PC-9 (cell line): ENCODE results near the gene RASGRP2. TPM values are rescaled to one million over a fixed set of nuclear protein-coding genes. Genes with fewer than 3 reads are reported as not detected.

Source experiments
- BruUV-seq: library from RNA; stranded (reverse); fragments of 400-500 nt; replicated peaks from 2 replicates; lab custom pipeline; 2021; lab: Mats Ljungman, UMichigan
- CTCF ChIA-PET: fragments of 300-600 bp; sonication (Branson Sonifier 250); formaldehyde crosslinking; loops from one replicate; lab custom pipeline; 2022; ENCODE audit warnings: antibody characterized with exemption; lab: Charles Lee
- POLR2A ChIA-PET: fragments of 300-600 bp; sonication (Branson Sonifier 250); formaldehyde crosslinking; loops from one replicate; lab custom pipeline; 2022; ENCODE audit warnings: antibody characterized with exemption; ENCODE audit not compliant: unreplicated experiment; lab: Charles Lee
- DNase-seq, 2 experiments: peaks; one replicate each; pipeline versions ENCODE4 v3.0.0 to v3.0.0-alpha.2; 2015 to 2022; ENCODE audit warnings: mixed read lengths in 1 of 2
- H2AFZ ChIP-seq: fragments of 200-600 bp; sonication (generic); 2 replicates; pipeline ENCODE4 v1.8.1; 2017; ENCODE audit warnings: antibody characterized with exemption
- H3F3A ChIP-seq: fragments of 200-600 bp; sonication (generic); 2 replicates; pipeline ENCODE4 v1.8.1; 2017; ENCODE audit warnings: antibody characterized with exemption, mild to moderate bottlenecking, low read depth; ENCODE audit not compliant: insufficient read depth
- H3K27ac ChIP-seq: fragments of 200-600 bp; sonication (generic); 2 replicates; pipeline ENCODE4 v1.6.1; 2016; ENCODE audit warnings: mixed run types
- H3K27me3 ChIP-seq: fragments of 200-600 bp; sonication (generic); 2 replicates; pipeline ENCODE4 v1.6.1; 2016; ENCODE audit warnings: low read depth, mixed run types; ENCODE audit not compliant: insufficient read depth
- H3K36me3 ChIP-seq: fragments of 200-600 bp; sonication (generic); 2 replicates; pipeline ENCODE4 v1.6.1; 2016; ENCODE audit warnings: low read depth, mixed run types
- H3K4me1 ChIP-seq: fragments of 200-600 bp; sonication (generic); replicated peaks from 2 replicates; pipeline ENCODE4 v1.6.1; 2016; ENCODE audit warnings: mixed run types; ENCODE audit not compliant: insufficient read depth
- H3K4me2 ChIP-seq: fragments of 200-600 bp; sonication (generic); 2 replicates; pipeline ENCODE4 v1.6.1; 2017; ENCODE audit warnings: mixed run types
- H3K4me3 ChIP-seq: fragments of 200-600 bp; sonication (generic); 2 replicates; pipeline ENCODE4 v1.6.1; 2016; ENCODE audit warnings: mixed run types
- H3K79me2 ChIP-seq: fragments of 200-600 bp; sonication (generic); 2 replicates; pipeline ENCODE4 v1.6.1; 2017; ENCODE audit warnings: low read depth, mixed run types
- H3K9me2 ChIP-seq: fragments of 200-600 bp; sonication (generic); 2 replicates; pipeline ENCODE4 v1.8.1; 2017; ENCODE audit warnings: mild to moderate bottlenecking; ENCODE audit not compliant: insufficient read depth
- H3K9me3 ChIP-seq: fragments of 200-600 bp; sonication (generic); 2 replicates; pipeline ENCODE4 v1.8.1; 2016; ENCODE audit warnings: low read depth; ENCODE audit not compliant: insufficient read depth
- H4K20me1 ChIP-seq: fragments of 200-600 bp; sonication (generic); 2 replicates; pipeline ENCODE4 v1.8.1; 2017; ENCODE audit not compliant: insufficient read depth
- EZH2 ChIP-seq: fragments of 200-600 bp; sonication (generic); IDR thresholded peaks from 2 replicates; pipeline ENCODE4 v1.8.0; 2017; ENCODE audit warnings: antibody characterized with exemption, low read depth
- intact Hi-C: fragments of 100-400 bp; cut with micrococcal nuclease; formaldehyde crosslinking; loops from one replicate; pipeline ENCODE4 v1.10.0; 2022; ENCODE audit not compliant: unreplicated experiment
- total RNA-seq: library from RNA; stranded (reverse); gene quantifications from 2 replicates; pipeline ENCODE4 v1.2.3, GENCODE V29; 2021
- TF ChIP-seq, protein P1 (sequence below): fragments of 200-600 bp; sonication (generic); conservative IDR thresholded peaks from 2 replicates; pipeline ENCODE4 v1.6.1; 2017; ENCODE audit warnings: mixed run types, antibody characterized with exemption, mild to moderate bottlenecking, moderate library complexity

RASGRP2 gene
- total RNA-seq, 1 experiment from 2014 or later: 1.0 TPM

DNA sequence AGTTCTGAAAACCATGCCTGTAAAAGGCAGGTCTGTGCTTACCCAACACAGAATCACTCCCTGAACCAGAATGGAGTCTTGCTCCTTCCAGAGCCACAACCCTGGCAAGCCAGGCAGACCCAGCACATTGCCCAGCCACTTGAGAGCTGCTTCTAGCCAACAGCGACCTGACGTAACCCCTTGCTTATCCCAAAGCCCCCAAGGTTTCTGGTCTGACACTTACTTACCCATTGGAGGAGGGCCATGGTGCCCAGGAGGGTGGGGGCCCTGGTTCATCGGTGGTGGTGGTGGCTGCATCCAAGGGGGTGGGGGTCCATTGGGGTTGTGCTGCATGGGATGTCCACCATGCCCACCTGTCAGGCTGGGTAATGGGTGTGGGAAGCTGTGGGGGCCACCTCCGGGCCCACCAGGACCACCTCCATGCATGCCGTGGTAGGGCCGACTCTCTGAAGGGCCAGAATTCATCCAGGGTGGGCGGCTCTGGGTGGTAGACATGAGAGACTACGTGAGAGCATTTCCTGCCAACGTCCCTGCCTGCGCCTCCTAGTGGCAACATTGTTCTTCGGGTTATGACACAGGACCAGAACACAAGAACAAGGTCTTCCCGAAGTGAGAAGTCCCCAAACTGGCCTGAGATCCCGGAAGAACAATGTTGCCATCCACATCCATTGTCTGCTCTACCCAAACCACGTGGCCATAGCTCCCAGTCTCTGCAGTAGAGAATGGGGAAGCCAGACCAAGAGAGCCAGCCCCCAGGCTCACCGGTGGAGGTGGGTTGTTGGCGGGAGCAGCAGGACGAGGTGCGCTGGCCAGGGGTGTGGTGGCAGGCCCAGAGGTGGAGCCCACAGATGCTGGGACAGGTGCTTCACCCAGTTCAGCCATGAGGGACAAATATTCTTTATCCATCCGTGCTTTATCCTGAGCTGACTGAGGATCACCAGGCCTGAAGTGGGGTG, 23.7 kb upstream of the RASGRP2 start:
- Histone ChIP-seq H3K27me3 (no peaks in the 10 kb centered on the region), H3K9me3 (no peaks in the 10 kb centered on the region), H3K36me3 (peaks cover 71% of the 10 kb centered on the region), H3K9me2 (no peaks in the 10 kb centered on the region), H2AFZ (no peak overlapping the region), H3K4me3 (no peak overlapping the region), H4K20me1 (peaks cover 94% of the 10 kb centered on the region), H3K79me2 (peaks cover 45% of the 10 kb centered on the region), H3F3A (peaks cover 90% of the 10 kb centered on the region), H3K4me2 (no peak overlapping the region), H3K4me1 (no peaks in the 10 kb centered on the region), H3K27ac (no peak overlapping the region)
- BruUV-seq: no TSS peak
- TF ChIP-seq EZH2: no peak
- TF ChIP-seq, protein P1, sequence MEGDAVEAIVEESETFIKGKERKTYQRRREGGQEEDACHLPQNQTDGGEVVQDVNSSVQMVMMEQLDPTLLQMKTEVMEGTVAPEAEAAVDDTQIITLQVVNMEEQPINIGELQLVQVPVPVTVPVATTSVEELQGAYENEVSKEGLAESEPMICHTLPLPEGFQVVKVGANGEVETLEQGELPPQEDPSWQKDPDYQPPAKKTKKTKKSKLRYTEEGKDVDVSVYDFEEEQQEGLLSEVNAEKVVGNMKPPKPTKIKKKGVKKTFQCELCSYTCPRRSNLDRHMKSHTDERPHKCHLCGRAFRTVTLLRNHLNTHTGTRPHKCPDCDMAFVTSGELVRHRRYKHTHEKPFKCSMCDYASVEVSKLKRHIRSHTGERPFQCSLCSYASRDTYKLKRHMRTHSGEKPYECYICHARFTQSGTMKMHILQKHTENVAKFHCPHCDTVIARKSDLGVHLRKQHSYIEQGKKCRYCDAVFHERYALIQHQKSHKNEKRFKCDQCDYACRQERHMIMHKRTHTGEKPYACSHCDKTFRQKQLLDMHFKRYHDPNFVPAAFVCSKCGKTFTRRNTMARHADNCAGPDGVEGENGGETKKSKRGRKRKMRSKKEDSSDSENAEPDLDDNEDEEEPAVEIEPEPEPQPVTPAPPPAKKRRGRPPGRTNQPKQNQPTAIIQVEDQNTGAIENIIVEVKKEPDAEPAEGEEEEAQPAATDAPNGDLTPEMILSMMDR: peak; percentile 93
- ChIA-PET POLR2A (no interaction called here), CTCF (interaction anchor here (0.5 to 0.7 kb wide), 2 partner anchors 11 to 307 kb away, joined by 3 to 22 read pairs; partner anchors contain the start of gene SF1)
- DNase-seq: peak in 1 of 2 experiments; percentile 52
- intact Hi-C loops: no loop called here

DNA sequence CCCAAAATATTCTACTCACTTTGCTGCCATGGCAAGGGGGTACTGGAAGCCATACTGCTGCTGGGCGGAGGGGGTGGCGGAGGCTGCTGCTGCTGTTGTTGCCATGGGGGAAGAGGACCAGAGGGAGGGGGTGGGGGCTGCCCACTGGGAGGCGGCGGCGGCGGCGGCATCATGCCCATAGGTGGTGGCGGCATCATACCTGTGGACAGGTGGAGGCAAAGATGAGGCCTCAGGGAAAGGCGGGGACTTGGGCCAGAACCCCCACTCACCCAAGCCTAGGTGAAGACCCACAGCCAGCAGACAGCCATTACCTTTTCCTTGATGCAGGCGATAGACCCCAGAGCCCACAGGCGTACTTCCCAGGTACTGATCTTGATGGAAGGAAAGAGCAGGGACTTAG, 22.9 kb upstream of the RASGRP2 start:
- no peak overlapping the region for H2AFZ ChIP-seq
- intact Hi-C loops: no loop called here
- no peaks in the 10 kb centered on the region for H3K9me2 ChIP-seq
- no peak overlapping the region for H3K27ac ChIP-seq
- BruUV-seq: no TSS peak
- H3K27me3 ChIP-seq: no peaks in the 10 kb centered on the region
- no peak overlapping the region for H3K4me3 ChIP-seq
- peaks cover 90% of the 10 kb centered on the region for H3F3A ChIP-seq
- no peaks in the 10 kb centered on the region for H3K9me3 ChIP-seq
- CTCF ChIA-PET: no interaction called here
- no peaks in the 10 kb centered on the region for H3K4me1 ChIP-seq
- POLR2A ChIA-PET: no interaction called here
- H3K79me2 ChIP-seq: peaks cover 37% of the 10 kb centered on the region
- peaks cover 64% of the 10 kb centered on the region for H3K36me3 ChIP-seq
- H3K4me2 ChIP-seq: no peak overlapping the region
- DNase-seq: no peak
- TF ChIP-seq, protein P1: no peak
- TF ChIP-seq EZH2: no peak
- peaks cover 89% of the 10 kb centered on the region for H4K20me1 ChIP-seq

DNA sequence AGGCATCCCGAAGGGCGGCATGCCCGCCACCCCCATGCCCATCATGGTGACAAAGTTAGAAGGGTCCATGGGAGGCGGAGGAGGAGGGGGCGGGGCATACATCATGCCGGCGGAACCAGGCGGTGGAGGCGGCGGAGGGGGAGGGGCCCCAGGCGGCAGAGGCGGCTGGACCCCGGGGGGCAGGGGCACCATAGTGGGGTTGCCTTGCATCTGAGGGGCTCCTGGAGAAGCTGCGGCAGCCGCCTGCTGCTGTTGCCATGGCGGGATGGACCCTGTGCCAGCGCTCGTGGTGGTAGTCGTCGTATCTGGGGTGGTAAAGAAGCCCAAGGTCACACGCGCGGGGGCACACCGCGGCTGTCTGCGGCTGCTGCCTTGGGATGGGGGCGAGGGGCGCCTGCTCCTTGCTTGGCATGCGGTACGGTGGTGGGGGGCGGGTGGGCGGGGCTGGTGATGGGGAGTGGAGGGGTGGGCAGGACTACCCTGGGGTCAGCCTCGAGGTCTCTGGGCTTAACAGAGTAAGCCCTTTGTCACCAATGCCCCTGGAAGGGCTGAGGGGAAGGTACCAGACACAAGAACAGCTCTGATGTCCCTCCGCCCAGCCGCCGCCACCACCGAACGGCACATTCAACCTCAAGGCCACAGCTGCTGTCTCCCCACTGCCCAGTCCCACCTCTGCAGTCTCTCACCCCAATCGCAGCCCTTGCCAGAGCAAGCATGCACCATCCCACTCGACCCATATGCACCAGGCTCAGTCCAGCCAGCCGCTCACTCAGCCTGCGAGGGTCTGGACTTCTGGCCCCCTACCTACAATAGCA, 22.1 kb upstream of the RASGRP2 start:
- no peak overlapping the region for H3K27ac ChIP-seq
- no peak overlapping the region for H3K4me3 ChIP-seq
- H3K9me3 ChIP-seq: no peaks in the 10 kb centered on the region
- ChIA-PET CTCF (interaction anchor here (0.6 kb wide), 1 partner anchor 13 kb away, joined by 3 read pairs; no protein-coding TSS in a partner anchor), POLR2A (no interaction called here)
- no TSS peak for BruUV-seq
- no peaks in the 10 kb centered on the region for H3K9me2 ChIP-seq
- DNase-seq: no peak
- intact Hi-C loops: no loop called here
- peaks cover 29% of the 10 kb centered on the region for H3K79me2 ChIP-seq
- no peak for TF ChIP-seq EZH2
- TF ChIP-seq, protein P1: no peak
- H3F3A ChIP-seq: peaks cover 90% of the 10 kb centered on the region
- no peak overlapping the region for H3K4me2 ChIP-seq
- no peaks in the 10 kb centered on the region for H3K27me3 ChIP-seq
- no peaks in the 10 kb centered on the region for H3K4me1 ChIP-seq
- peaks cover 86% of the 10 kb centered on the region for H4K20me1 ChIP-seq
- H3K36me3 ChIP-seq: peaks cover 56% of the 10 kb centered on the region
- H2AFZ ChIP-seq: no peak overlapping the region
